ENCODE results near the gene MYADML2. TPM values are rescaled to one million over a fixed set of nuclear protein-coding genes. Genes with fewer than 3 reads are reported as not detected.
"Not testable (repeated sequence)": the region's sequence is repeated elsewhere in the genome, so short reads cannot be mapped to it uniquely, and the experiment has no call there.

The MYADML2 gene
- total and polyA plus RNA-seq, 10 of the 15 experiments (the other 5 are each of a cell fraction or from before 2014, with no cell fraction given), result not detected

- intact Hi-C loops (cut with micrococcal nuclease; ENCODE audit: unreplicated experiment), result no loop called here
- no peaks in the 10 kb centered on the region for H4K20me1 ChIP-seq (ENCODE audit: control insufficient read depth, insufficient read depth)
- RAD21 ChIA-PET (ENCODE audit: unreplicated experiment), result interaction anchor here (1.2 to 1.7 kb wide), 2 partner anchors 66 to 85 kb away, joined by 4 to 8 read pairs; no protein-coding TSS in a partner anchor
- no peaks in the 10 kb centered on the region for H3K4me1 ChIP-seq (ENCODE audit: control insufficient read depth, insufficient read depth, low read length)
- TF ChIP-seq RAD51 (IDR thresholded peaks at IDR 0.05) (no peak), SUPT20H (IDR thresholded peaks at IDR 0.05; ENCODE audit: borderline replicate concordance, control insufficient read depth, low read depth, low read length) (no peak), E2F4 (IDR thresholded peaks at IDR 0.05; ENCODE audit: low read depth, low read length) (no peak), NFYA (IDR thresholded peaks at IDR 0.05; ENCODE audit: borderline replicate concordance, low read depth, low read length) (no peak)
- in situ Hi-C loops (cut with MboI), result no loop called here
- 30% methylated on average over 18 of the region's 19 CpGs for WGBS (ENCODE audit: insufficient coverage, insufficient replicate concordance, low lambda C conversion rate, missing lambda C conversion rate)
- no peak for DNase-seq (ENCODE audit: low read depth, low spot score)
- no peaks in the 10 kb centered on the region for H3K36me3 ChIP-seq (ENCODE audit: control insufficient read depth in 2 of 2, insufficient read depth in 2 of 2, low read length in 1 of 2)
- no peaks in the 10 kb centered on the region for H3K9me3 ChIP-seq (replicated peaks; ENCODE audit: control insufficient read depth, insufficient read depth, low read length)
- no peak overlapping the region for H3K27ac ChIP-seq (ENCODE audit: control insufficient read depth, insufficient read depth)
- BruUV-seq (replicated peaks), result no TSS peak
- no peaks in the 10 kb centered on the region for H3K79me2 ChIP-seq (ENCODE audit: control insufficient read depth, insufficient read depth, low read length)
- H3K4me2 ChIP-seq (ENCODE audit: control insufficient read depth, insufficient read depth), result no peak overlapping the region
- POLR2A ChIA-PET, result interaction anchor here (0.6 to 0.7 kb wide), 2 partner anchors 11 to 31 kb away, joined by 3 to 5 read pairs; no protein-coding TSS in a partner anchor
- SMC1A ChIA-PET (ENCODE audit: uncharacterized antibody, unreplicated experiment), result interaction anchor here (0.8 to 1.1 kb wide), 2 partner anchors 20 to 67 kb away, joined by 3 read pairs; no protein-coding TSS in a partner anchor
- no peak overlapping the region for H2AFZ ChIP-seq (ENCODE audit: control insufficient read depth, low read depth, low read length)
- H3K9ac ChIP-seq (ENCODE audit: control insufficient read depth, insufficient read depth, low read length), result no peak overlapping the region
- ATAC-seq, result no peak
- peaks cover 2 to 10% of the 10 kb centered on the region in 2 experiments for H3K27me3 ChIP-seq (replicated peaks in 1 of 2; ENCODE audit: control insufficient read depth in 2 of 2, insufficient read depth in 2 of 2, low read length in 1 of 2)
- no peak for FAIRE-seq
- H3K4me3 ChIP-seq, result no peak overlapping the region
- CTCF ChIA-PET, result interaction anchor here (0.6 to 2.0 kb wide), 6 partner anchors 10 to 1008 kb away, joined by 3 to 11 read pairs (median 4); partner anchors contain the start of gene CENPX
Observed at GRCh38 chr17:81954131-81955057, 7.4 kb upstream of the MYADML2 start.

- H3K9me3 ChIP-seq (replicated peaks; ENCODE audit: control insufficient read depth, insufficient read depth, low read length); BruUV-seq (replicated peaks); H3K27ac ChIP-seq (ENCODE audit: control insufficient read depth, insufficient read depth); H3K4me1 ChIP-seq (ENCODE audit: control insufficient read depth, insufficient read depth, low read length); H3K4me2 ChIP-seq (ENCODE audit: control insufficient read depth, insufficient read depth); in situ Hi-C loops (cut with MboI); H2AFZ ChIP-seq (ENCODE audit: control insufficient read depth, low read depth, low read length); H3K36me3 ChIP-seq (ENCODE audit: control insufficient read depth in 2 of 2, insufficient read depth in 2 of 2, low read length in 1 of 2); DNase-seq (ENCODE audit: low read depth, low spot score); H3K79me2 ChIP-seq (ENCODE audit: control insufficient read depth, insufficient read depth, low read length); H3K9ac ChIP-seq (ENCODE audit: control insufficient read depth, insufficient read depth, low read length); H4K20me1 ChIP-seq (ENCODE audit: control insufficient read depth, insufficient read depth); FAIRE-seq; H3K27me3 ChIP-seq (replicated peaks in 1 of 2; ENCODE audit: control insufficient read depth in 2 of 2, insufficient read depth in 2 of 2, low read length in 1 of 2); H3K4me3 ChIP-seq; intact Hi-C loops (cut with micrococcal nuclease; ENCODE audit: unreplicated experiment): not testable (repeated sequence)
- WGBS (ENCODE audit: insufficient coverage, insufficient replicate concordance, low lambda C conversion rate, missing lambda C conversion rate), result 27% methylated on average over 5 of the region's 5 CpGs
- CTCF ChIA-PET, result interaction anchor here (0.8 to 2.0 kb wide), 3 partner anchors 68 to 138 kb away, joined by 3 to 11 read pairs (median 3); partner anchors contain the start of gene CENPX
- RAD21 ChIA-PET (ENCODE audit: unreplicated experiment), result interaction anchor here (1.2 kb wide), 1 partner anchor 67 kb away, joined by 8 read pairs; no protein-coding TSS in a partner anchor
- peak; percentile 30; the same call in 1 of the 3 replicates for ATAC-seq
- POLR2A ChIA-PET, result interaction anchor here (0.6 to 0.7 kb wide), 2 partner anchors 245 to 679 kb away, joined by 3 to 6 read pairs; no protein-coding TSS in a partner anchor
- SMC1A ChIA-PET (ENCODE audit: uncharacterized antibody, unreplicated experiment), result interaction anchor here (0.6 to 0.8 kb wide), 2 partner anchors 19 to 224 kb away, joined by 3 read pairs; no protein-coding TSS in a partner anchor
Observed at GRCh38 chr17:81953443-81953842, 6.4 kb upstream of the MYADML2 start.

Measured in GM12878 (cell line).